DND-41 (cell line): ENCODE data around the gene TFEB.

Experiments
- ATAC-seq: fragments of 200-7000 bp; cut with Tn5 transposase; 3 replicates; pipeline ENCODE4 v1.9.1; 2021; ENCODE audit warnings: low read depth; ENCODE audit not compliant: insufficient read depth
- DNase-seq: peaks from one replicate; pipeline ENCODE4 v3.0.0-alpha.2; 2020
- H2AFZ ChIP-seq: 2 replicates; pipeline ENCODE4 v1.6.0; 2012; ENCODE audit warnings: low read depth, low read length
- H3K27ac ChIP-seq: 2 replicates; pipeline ENCODE4 v1.5.1; 2012; ENCODE audit warnings: low read length, inconsistent platforms
- H3K27me3 ChIP-seq: fragments of 200-600 bp; sonication (generic); 2 replicates; pipeline ENCODE4 v1.6.0; 2012; ENCODE audit warnings: low read length, mild to moderate bottlenecking, inconsistent platforms; ENCODE audit not compliant: insufficient read depth, poor library complexity
- H3K36me3 ChIP-seq: 2 replicates; pipeline ENCODE4 v1.5.1; 2012; ENCODE audit warnings: low read length, inconsistent platforms; ENCODE audit not compliant: insufficient read depth
- H3K4me1 ChIP-seq: 2 replicates; pipeline ENCODE4 v1.5.1; 2012; ENCODE audit warnings: mild to moderate bottlenecking, low read length; ENCODE audit not compliant: insufficient read depth
- H3K4me2 ChIP-seq: 2 replicates; pipeline ENCODE4 v1.6.0; 2012; ENCODE audit warnings: mild to moderate bottlenecking, moderate library complexity, low read length, inconsistent platforms; ENCODE audit not compliant: insufficient read depth
- H3K4me3 ChIP-seq, 2 experiments: fragments of 200-600 bp in 1 of 2; shearing (Covaris generic) in 1 of 2; 2 replicates each; pipeline ENCODE4 v1.5.1; 2012 to 2016; ENCODE audit warnings: inconsistent platforms in 2 of 2, low read length in 2 of 2, mild to moderate bottlenecking in 2 of 2, low read depth in 1 of 2, moderate library complexity in 1 of 2
- H3K79me2 ChIP-seq: 2 replicates; pipeline ENCODE4 v1.6.0; 2012; ENCODE audit warnings: low read length, inconsistent platforms; ENCODE audit not compliant: insufficient read depth
- H3K9ac ChIP-seq: 2 replicates; pipeline ENCODE4 v1.6.0; 2012; ENCODE audit warnings: low read depth, mild to moderate bottlenecking, inconsistent platforms, low read length, moderate library complexity
- H3K9me3 ChIP-seq: 2 replicates; pipeline ENCODE4 v1.5.1; 2012; ENCODE audit warnings: low read length, moderate library complexity, mild to moderate bottlenecking, inconsistent platforms; ENCODE audit not compliant: insufficient read depth, severe bottlenecking
- H4K20me1 ChIP-seq: 2 replicates; pipeline ENCODE4 v1.6.0; 2012; ENCODE audit warnings: low read length; ENCODE audit not compliant: insufficient read depth
- CTCF ChIP-seq: IDR thresholded peaks from 2 replicates; pipeline ENCODE4 v1.5.1; 2012; ENCODE audit warnings: borderline replicate concordance, low read length, moderate library complexity, mild to moderate bottlenecking; ENCODE audit not compliant: poor library complexity, severe bottlenecking; ENCODE audit errors: extremely low read depth
- EZH2 ChIP-seq: IDR thresholded peaks from 3 replicates; pipeline ENCODE4 v1.6.1; 2012; ENCODE audit warnings: borderline replicate concordance, low read depth, mild to moderate bottlenecking, moderate library complexity, low read length, inconsistent platforms; ENCODE audit not compliant: severe bottlenecking

TFEB gene

GRCh38 chr6:41779336-41779735 lies 43.9 kb upstream of the TFEB start:
- no peak for ATAC-seq
- H2AFZ ChIP-seq = peak overlapping the region; percentile 72
- TF ChIP-seq EZH2 (no peak), CTCF (no peak)
- peaks cover 4% of the 10 kb centered on the region for H3K27me3 ChIP-seq
- H4K20me1 ChIP-seq = no peaks in the 10 kb centered on the region
- peak overlapping the region; percentile 68 for H3K27ac ChIP-seq
- H3K4me2 ChIP-seq = peak overlapping the region; percentile 92
- peak overlapping the region; percentile 69 for H3K9ac ChIP-seq
- no peaks in the 10 kb centered on the region for H3K9me3 ChIP-seq
- H3K79me2 ChIP-seq = peaks cover 9% of the 10 kb centered on the region
- peak overlapping the region; percentile 59 to 81 for H3K4me3 ChIP-seq
- H3K4me1 ChIP-seq = peaks cover 27% of the 10 kb centered on the region
- no peak for DNase-seq
- peaks cover 20% of the 10 kb centered on the region for H3K36me3 ChIP-seq

DNA sequence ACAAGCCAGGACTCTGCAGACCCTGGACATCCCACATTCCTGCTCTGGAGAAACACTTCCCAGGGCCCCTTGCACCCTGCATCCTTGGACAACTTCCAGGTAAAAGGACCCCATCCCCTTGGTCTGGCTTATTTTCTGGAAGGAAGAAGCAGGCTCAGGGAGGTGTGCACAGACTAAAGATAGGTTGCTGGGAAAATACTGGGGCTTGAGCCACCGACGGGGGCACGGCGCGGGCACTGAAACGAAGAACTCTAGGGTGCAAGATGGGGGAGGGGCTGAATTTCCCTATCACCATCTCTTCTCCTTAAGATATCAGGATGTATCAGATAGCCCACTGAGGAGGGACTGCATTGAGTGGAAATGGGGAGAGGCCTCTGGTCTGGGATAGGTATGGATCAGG lies 43.5 kb upstream of the TFEB start:
- peaks cover 23% of the 10 kb centered on the region for H3K36me3 ChIP-seq
- H3K4me3 ChIP-seq = peak overlapping the region; percentile 59 to 81; a peak in 3 of 4 replicates
- TF ChIP-seq CTCF (no peak), EZH2 (no peak)
- ATAC-seq (no peak), DNase-seq (no peak)
- H3K4me2 ChIP-seq = peak overlapping the region; percentile 92
- peak overlapping the region; percentile 69 for H3K9ac ChIP-seq
- H3K27me3 ChIP-seq = peaks cover 4% of the 10 kb centered on the region
- no peaks in the 10 kb centered on the region for H3K9me3 ChIP-seq
- H2AFZ ChIP-seq = peak overlapping the region; percentile 72
- H3K79me2 ChIP-seq = peaks cover 9% of the 10 kb centered on the region
- H3K27ac ChIP-seq = peak overlapping the region; percentile 68; the same call in 1 of the 2 replicates
- peaks cover 27% of the 10 kb centered on the region for H3K4me1 ChIP-seq
- H4K20me1 ChIP-seq = no peaks in the 10 kb centered on the region

DNA sequence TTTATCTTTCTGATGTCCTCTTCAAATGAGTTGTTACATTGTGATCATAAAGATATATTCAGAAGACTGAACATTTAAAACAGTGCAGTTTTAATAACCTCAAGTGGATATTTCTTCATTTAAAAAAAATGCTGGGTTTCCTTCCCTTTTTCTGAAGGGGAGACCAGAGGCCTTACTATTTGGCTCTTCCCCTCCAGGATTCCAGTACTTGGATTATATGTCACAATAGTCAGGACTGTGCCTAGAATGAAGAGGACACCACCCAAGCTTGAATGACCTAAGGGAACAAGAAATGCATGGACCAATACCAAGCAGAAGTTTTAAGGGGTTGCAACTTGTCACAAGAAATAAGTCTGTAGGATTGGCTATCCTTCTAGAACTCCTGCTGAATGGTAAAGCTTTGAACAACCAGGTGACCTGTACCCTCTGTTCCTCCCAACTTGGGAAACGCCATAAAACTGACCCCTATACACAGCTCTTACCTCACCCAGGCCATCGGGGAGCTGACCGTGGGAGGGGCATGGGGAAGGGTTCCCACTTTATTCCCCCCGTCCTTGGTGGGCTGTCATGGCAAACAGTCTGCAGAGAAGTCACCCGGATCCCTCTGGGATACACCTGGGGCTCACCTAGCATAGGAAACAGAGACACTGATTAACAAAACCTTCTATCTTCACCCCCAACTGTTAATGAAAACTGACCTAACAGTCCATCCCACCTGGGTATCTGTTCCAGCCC lies 42.3 kb upstream of the TFEB start:
- H3K27ac ChIP-seq = no peak overlapping the region
- no peak overlapping the region for H3K9ac ChIP-seq
- peaks cover 25% of the 10 kb centered on the region for H3K36me3 ChIP-seq
- no peak overlapping the region for H3K4me2 ChIP-seq
- H3K9me3 ChIP-seq = no peaks in the 10 kb centered on the region
- no peak overlapping the region for H3K4me3 ChIP-seq
- H3K79me2 ChIP-seq = peaks cover 9% of the 10 kb centered on the region
- H2AFZ ChIP-seq = no peak overlapping the region
- H4K20me1 ChIP-seq = no peaks in the 10 kb centered on the region
- peaks cover 27% of the 10 kb centered on the region for H3K4me1 ChIP-seq
- ATAC-seq = no peak
- H3K27me3 ChIP-seq = peaks cover 4% of the 10 kb centered on the region
- no peak for TF ChIP-seq EZH2
- no peak for TF ChIP-seq CTCF
- no peak for DNase-seq
